ENCODE data around the gene IDH1.

The IDH1 gene

DNA sequence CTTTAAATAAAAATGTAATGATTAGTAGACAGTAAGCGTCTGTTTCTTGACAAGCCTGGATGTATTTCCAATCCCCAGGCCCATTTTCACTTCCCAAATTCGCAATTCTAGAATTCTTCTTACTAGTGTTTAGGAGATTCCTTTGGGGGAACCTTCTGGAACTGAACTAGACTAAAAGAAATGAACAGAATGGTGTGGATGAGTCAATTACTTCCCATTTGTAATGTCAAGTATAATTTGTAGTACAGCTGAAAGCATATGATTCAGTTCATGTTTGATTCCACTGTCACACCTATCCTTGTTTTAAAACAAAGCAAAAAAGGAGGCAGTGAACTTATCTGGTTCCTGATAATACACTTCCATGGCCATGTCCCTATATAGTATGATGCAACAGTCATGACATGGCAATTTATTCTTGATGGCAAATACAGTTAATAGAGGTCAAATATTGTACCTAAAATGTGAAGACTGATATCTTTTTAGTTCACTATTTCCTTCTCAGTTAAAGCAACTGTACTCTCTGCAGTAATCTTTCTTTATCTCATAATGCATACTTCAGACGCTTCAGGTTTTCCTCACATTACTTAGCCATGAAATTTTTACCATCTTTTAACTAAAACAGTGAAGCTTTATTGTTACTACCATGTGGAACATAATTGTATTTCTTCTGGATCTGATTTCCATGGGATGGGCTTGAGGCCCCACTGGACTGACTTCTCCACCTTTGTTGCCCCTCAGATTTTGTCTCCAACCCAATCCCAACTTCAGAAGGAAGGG is 2.0 kb downstream of the IDH1 start:
- H3K9me3 ChIP-seq (ENCODE audit: control insufficient read depth, insufficient read depth, low read length): no peaks in the 10 kb centered on the region
- H3K36me3 ChIP-seq (ENCODE audit: control insufficient read depth, low read length): peaks cover 66% of the 10 kb centered on the region
- TF ChIP-seq CTCF (IDR thresholded peaks at IDR 0.05; ENCODE audit: low read depth, low read length, poor library complexity, severe bottlenecking): no peak
- TF ChIP-seq EZH2phosphoT487 (IDR thresholded peaks at IDR 0.05; ENCODE audit: borderline replicate concordance, low read length): no peak
- no peak overlapping the region for H3K27ac ChIP-seq (ENCODE audit: low read depth, low read length)
- H3K4me2 ChIP-seq (ENCODE audit: low read length): peak overlapping the region; percentile 90
- H3K4me1 ChIP-seq (ENCODE audit: control insufficient read depth, low read length): peaks cover 44% of the 10 kb centered on the region
- H3K27me3 ChIP-seq (ENCODE audit: control insufficient read depth, low read length): no peaks in the 10 kb centered on the region
- H3F3A ChIP-seq (ENCODE audit: control insufficient read depth, insufficient read depth): peaks cover 11% of the 10 kb centered on the region; the same call in 1 of the 2 replicates
- peak overlapping the region; percentile 99 for H3K4me3 ChIP-seq (ENCODE audit: low read length)
- peaks cover 38% of the 10 kb centered on the region for H3K79me2 ChIP-seq (ENCODE audit: control insufficient read depth, low read length)
- H4K20me1 ChIP-seq (ENCODE audit: control insufficient read depth, insufficient read depth, low read depth, low read length): no peaks in the 10 kb centered on the region
- no peaks in the 10 kb centered on the region for H3K9me2 ChIP-seq (replicated peaks; ENCODE audit: control insufficient read depth, low read length)

DNA sequence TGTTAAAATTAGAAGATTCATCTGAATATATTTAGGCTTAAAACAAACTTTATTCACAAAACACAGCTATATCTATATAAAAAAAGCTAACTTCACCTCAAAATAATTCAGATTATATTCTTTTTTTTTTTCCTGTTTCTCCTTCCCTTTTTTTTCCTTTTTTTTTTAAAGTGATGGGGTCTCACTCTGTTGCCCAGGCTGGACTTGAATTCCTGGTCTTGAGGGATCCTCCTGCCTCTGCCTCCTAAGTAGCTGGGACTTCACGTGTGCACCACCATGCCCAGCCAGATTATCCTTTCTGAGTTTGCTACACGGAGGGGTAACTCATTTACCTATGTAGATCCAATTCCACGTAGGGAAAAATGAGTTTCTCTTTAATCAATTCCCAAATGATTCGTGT is 3.8 kb downstream of the IDH1 start:
- H4K20me1 ChIP-seq (ENCODE audit: control insufficient read depth, insufficient read depth, low read depth, low read length): no peaks in the 10 kb centered on the region
- H3K36me3 ChIP-seq (ENCODE audit: control insufficient read depth, low read length): peaks cover 82% of the 10 kb centered on the region
- H3K4me2 ChIP-seq (ENCODE audit: low read length): peak overlapping the region; percentile 90
- peak overlapping the region; percentile 33 for H3K4me3 ChIP-seq (ENCODE audit: low read length)
- H3K4me1 ChIP-seq (ENCODE audit: control insufficient read depth, low read length): peaks cover 44% of the 10 kb centered on the region
- peaks cover 8% of the 10 kb centered on the region; the same call in 1 of the 2 replicates for H3F3A ChIP-seq (ENCODE audit: control insufficient read depth, insufficient read depth)
- no peaks in the 10 kb centered on the region for H3K27me3 ChIP-seq (ENCODE audit: control insufficient read depth, low read length)
- no peaks in the 10 kb centered on the region for H3K9me3 ChIP-seq (ENCODE audit: control insufficient read depth, insufficient read depth, low read length)
- H3K27ac ChIP-seq (ENCODE audit: low read depth, low read length): peak overlapping the region; percentile 42
- no peaks in the 10 kb centered on the region for H3K9me2 ChIP-seq (replicated peaks; ENCODE audit: control insufficient read depth, low read length)
- peaks cover 38% of the 10 kb centered on the region for H3K79me2 ChIP-seq (ENCODE audit: control insufficient read depth, low read length)
- TF ChIP-seq CTCF (IDR thresholded peaks at IDR 0.05; ENCODE audit: low read depth, low read length, poor library complexity, severe bottlenecking) (no peak), EZH2phosphoT487 (IDR thresholded peaks at IDR 0.05; ENCODE audit: borderline replicate concordance, low read length) (no peak)

DNA sequence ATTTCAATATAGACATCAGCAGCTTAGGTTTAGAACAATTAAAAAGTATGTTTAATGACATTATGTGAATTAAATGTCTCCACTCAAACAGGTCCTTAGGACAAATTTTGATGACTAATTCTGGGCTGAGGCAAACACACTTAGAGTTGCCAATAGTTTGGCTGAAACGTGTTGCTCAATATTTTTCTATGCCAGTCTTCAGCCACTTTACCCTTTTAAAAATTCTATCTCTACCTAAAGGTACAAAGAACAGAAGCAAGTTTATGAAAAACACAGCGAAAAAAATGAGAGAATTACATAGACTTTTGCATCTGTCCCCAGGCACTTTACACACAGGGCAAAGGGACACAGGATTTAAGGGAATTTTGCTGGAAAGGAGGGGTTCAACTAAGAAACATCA is 4.5 kb downstream of the IDH1 start:
- H3K27ac ChIP-seq (ENCODE audit: low read depth, low read length): peak overlapping the region; percentile 42
- H3F3A ChIP-seq (ENCODE audit: control insufficient read depth, insufficient read depth): peaks cover 2% of the 10 kb centered on the region; the same call in 1 of the 2 replicates
- H3K4me2 ChIP-seq (ENCODE audit: low read length): peak overlapping the region; percentile 90
- H3K4me1 ChIP-seq (ENCODE audit: control insufficient read depth, low read length): peaks cover 39% of the 10 kb centered on the region
- H3K4me3 ChIP-seq (ENCODE audit: low read length): peak overlapping the region; percentile 33
- no peaks in the 10 kb centered on the region for H3K27me3 ChIP-seq (ENCODE audit: control insufficient read depth, low read length)
- no peaks in the 10 kb centered on the region for H3K9me2 ChIP-seq (replicated peaks; ENCODE audit: control insufficient read depth, low read length)
- H4K20me1 ChIP-seq (ENCODE audit: control insufficient read depth, insufficient read depth, low read depth, low read length): no peaks in the 10 kb centered on the region
- no peaks in the 10 kb centered on the region for H3K9me3 ChIP-seq (ENCODE audit: control insufficient read depth, insufficient read depth, low read length)
- TF ChIP-seq CTCF (IDR thresholded peaks at IDR 0.05; ENCODE audit: low read depth, low read length, poor library complexity, severe bottlenecking): no peak
- TF ChIP-seq EZH2phosphoT487 (IDR thresholded peaks at IDR 0.05; ENCODE audit: borderline replicate concordance, low read length): no peak
- peaks cover 89% of the 10 kb centered on the region for H3K36me3 ChIP-seq (ENCODE audit: control insufficient read depth, low read length)
- peaks cover 38% of the 10 kb centered on the region for H3K79me2 ChIP-seq (ENCODE audit: control insufficient read depth, low read length)
